NCI-H146 treated with DMSO at 0.1 percent for 48 hours (cell line): Measurements from ENCODE around the gene TLE2.
"Not testable (repeated sequence)": the region's sequence is repeated elsewhere in the genome, so short reads cannot be mapped to it uniquely, and the experiment has no call there.

ENCODE experiments used
- DNase-seq: peaks from one replicate; lab custom pipeline; 2025; ENCODE audit not compliant: unreplicated experiment; lab: John Stamatoyannopoulos, UW

TLE2 gene

DNA sequence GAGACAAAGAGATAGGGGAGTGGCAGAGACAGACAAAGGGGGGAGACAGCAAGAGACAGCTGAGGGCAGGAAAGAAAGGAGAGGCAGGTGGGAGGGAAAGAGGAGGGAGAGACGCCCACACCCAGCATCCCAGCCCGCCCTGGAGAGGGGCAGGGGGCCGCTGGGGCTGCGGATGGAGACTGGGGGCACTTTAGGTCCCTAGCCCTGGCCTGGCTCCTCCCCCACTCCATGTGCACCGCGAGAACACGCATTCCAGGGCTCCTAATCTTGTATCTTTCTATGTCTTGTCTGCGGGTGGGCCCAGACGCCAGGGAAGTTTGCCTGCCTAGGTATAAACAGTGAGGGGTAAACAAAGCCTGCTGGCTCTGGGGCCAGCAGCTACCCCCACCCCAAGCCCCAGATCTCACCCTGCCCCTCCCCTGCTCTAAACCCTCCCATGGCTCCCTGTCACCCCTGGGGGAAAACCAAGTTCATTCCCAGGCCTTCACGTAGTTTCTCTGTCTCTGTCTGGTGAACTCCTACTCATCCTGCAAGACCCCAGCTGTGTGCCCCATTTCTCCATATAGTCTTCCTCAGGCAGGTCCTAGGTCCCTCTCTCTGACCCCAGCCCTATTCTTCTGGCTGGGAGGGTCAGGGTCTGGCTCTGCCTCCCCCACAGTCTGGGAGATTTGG is 27.5 kb upstream of the TLE2 start:
- no peak for DNase-seq

DNA sequence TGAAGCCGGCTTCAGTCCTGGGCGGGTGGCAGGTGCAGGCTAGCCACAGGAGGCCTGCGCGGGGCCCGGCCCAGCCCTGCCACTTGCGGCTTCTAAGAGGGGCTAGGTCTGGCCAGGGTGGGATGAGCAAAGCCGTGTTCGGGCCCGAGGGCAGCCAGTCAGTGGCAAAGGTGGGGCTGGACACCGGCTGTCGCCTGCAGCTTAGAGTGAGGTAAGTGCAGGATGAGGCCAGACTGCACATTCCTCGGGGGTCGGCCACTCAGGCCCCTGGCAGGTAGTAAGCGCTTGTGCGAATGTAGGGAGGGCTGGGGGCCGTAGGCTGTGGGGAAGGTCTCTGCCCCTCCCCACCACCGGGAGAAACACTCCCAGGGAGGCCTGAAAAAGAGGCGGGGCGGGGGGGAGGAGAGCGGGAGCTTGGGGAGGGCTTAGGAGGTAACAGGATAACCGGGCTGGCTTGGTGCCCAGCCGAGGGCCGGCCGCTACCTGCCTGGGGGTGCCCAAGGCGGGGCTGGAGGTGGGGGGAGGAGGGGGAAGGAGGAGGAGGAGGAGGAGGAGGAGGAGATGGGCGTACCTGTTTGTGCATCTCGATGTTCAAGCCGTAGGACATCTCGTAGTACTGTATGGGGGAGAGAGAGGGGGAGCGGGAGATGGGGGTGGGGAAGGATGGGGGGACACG is 26.8 kb upstream of the TLE2 start:
- no peak for DNase-seq

GRCh38 chr19:3054972-3055740 is 26.1 kb upstream of the TLE2 start:
- DNase-seq: no peak

DNA sequence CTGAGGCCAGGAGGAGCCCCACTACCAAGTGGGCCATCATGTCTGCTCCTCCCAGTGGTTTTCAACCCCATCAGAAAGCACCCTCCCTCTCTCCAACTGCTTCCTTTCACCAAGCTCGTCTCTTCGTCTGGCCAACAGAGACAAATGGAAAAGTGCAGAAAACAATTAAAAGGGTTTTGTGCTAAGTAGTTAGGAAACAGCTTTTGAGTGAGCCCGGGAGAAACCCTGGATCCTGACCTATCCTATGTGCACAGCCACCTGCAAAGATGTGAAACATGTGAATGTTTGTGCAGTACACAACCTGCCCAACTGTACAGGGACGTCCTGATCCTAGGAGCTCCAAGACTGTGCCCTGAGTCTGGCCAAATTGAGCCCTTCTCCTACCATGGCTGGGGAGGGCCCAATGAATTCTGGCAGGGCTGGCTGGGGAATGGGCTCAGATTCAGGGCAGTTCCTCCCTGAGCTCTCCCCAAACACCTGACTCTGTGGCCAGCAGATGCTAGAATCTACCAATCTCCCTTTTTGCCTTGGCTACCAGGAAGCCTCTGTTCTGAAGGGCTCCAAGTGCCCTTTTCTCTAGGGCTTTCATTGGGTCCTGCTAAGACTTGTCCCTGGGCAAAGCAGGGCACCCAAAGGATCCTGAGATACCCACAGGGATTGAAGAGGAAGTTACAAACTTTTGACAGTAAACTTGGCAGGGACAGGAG is 25.3 kb upstream of the TLE2 start:
- DNase-seq: no peak

GRCh38 chr19:3053780-3054179 is 24.7 kb upstream of the TLE2 start:
- no peak for DNase-seq

GRCh38 chr19:3053218-3053621 is 24.1 kb upstream of the TLE2 start:
- DNase-seq: no peak

DNA sequence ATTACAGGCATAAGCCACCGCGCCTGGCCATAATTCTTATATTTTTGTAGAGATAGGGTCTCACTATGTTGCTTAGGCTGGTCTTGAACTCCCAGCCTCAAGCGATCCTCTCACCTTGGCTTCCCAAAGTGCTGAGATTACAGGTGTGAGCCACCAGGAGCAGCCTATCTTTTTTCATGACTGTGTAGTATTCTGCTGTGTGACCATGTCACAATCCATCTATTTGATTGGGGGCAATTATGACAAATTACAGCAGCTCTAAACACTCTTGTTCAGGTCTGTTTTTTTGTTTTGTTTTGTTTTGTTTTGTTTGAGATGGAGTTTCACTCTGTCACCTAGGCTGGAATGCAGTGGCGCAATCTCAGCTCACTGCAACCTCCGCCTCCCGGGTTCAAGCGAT is 20.9 kb upstream of the TLE2 start:
- DNase-seq: not testable (repeated sequence)

DNA sequence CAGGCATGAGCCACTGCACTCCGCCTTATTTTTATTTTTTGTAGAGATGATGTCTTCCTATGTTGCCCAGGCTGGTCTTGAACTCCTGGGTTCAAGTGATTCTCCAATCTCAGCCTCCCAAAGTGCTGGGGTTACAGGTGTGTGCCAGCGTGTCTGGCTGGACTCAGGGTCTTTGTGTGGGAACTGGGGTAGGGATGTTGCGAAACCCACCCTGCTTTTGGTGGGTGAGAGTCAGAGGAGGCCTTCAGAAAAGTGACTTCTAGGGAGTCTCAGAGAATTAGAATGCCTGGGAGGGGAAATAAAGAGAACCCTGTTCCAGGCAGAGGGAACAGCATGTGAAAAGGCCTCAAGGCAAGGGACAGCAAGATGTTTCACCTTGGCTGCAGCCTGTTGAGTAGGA is 20.0 kb upstream of the TLE2 start:
- no peak for DNase-seq

GRCh38 chr19:3048190-3048533 is 19.1 kb upstream of the TLE2 start:
- DNase-seq: no peak

GRCh38 chr19:3047496-3048189 is 18.6 kb upstream of the TLE2 start:
- peak; percentile 58 for DNase-seq

DNA sequence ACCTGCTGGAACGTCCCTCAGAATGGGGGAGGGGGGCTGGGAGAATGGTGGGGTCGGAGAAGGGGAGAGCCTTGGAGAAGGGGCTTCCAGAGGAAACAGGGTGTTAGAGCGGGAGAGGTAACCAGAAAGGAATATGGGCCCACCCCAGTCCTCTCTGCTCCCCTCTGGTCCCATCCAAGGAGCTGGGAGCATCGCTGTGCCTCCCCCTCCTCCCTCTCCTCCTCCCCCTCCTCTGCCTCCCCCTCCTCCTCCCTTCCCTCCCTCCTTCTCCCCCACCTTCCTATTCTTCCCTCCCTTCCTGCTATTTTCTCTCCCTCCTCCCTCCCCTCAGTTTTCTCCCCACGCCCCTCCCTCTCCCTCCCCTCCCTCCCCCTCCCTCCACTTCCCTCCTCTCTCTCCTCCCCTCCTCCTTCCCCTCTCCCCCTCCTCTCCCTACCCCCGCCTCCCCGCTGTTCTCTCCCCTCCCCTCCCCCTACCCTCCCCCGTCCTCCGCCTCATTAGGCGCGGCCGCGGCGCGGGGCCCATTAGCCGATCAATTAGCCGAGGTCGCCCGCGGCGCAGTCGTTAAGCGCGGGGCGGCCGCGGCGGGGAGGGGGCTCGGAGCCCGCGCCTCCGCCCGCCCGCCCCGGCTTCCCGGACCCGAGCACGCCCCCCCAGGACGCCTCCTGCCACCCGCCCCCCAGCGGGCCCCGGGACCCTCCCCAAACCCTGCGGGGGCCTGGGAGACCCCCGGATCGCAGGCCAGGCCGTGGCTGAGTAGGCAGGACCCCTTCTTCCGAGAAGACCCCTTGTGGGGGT is 17.8 kb upstream of the TLE2 start:
- peak; percentile 24 for DNase-seq

DNA sequence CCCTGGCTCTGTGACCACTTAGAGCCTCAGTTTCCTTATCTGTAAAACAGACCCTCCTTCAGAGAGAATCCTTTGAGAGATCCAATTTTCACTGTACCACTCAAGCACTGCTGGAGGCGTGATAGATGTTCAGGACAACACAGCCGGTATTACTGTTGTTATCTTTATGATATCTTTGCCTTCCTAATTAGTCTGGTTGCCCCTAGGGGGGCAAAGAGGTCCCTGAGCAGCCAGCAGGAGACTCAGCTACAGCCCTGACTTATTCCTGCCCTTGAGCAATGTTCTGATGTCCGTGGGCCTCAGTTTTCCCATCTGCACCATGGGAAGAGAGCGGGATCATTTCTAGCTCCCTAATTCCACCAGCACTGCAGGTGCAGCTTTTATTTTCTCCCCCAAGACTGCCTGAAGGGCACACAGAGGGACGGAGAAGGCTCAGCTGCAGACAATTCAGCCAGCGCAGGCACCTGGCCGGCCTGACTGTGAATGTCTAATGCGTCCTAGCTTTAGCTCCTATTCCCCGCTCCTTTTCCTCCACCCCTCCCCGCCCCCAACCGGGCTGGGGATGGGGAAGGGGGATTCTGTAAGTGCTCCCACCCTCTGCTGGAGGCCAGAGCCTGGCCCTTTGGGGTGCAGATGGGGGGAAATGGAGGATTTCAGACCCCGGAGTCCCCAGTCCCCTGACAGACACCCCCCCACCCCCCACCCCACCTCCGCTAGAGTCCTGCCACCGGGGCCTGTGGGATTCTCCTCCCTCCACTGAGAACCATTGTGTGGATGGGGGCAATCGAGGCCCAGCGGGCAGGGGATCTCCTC is 17.0 kb upstream of the TLE2 start:
- no peak for DNase-seq

GRCh38 chr19:3045191-3045590 is 16.1 kb upstream of the TLE2 start:
- no peak for DNase-seq

DNA sequence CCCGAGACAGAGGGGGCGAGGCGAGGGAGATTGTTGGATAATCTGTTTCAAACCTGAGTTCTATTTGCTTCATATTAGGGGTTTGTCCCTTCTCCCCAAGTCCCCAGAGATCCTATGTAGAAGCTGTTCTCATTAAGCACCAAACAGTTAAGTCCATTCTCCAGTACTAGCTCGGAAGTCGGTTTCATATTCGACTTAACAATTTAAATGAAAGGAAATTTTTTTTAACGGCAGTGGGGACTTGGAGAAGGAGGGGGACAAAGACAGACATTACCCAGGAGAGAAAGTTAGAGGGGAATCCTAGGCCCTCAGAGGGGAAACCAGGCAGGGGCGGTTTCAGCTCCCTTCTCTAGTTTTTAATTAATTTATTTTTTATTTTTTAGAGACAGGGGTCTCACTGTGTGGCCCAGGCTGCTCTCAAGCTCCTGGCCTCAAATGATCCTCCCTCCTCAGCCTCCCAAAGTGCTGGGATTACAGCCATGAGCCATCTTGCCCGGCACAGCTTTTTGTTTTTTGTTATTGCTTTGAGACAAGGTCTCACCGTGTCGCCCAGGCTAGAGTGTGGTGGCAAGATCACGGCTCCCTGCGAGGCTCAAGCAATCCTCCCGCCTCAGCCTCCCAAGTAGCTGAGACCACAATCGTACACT is 13.7 kb upstream of the TLE2 start:
- no peak for DNase-seq

GRCh38 chr19:3041761-3042620 is 12.9 kb upstream of the TLE2 start:
- DNase-seq: no peak

DNA sequence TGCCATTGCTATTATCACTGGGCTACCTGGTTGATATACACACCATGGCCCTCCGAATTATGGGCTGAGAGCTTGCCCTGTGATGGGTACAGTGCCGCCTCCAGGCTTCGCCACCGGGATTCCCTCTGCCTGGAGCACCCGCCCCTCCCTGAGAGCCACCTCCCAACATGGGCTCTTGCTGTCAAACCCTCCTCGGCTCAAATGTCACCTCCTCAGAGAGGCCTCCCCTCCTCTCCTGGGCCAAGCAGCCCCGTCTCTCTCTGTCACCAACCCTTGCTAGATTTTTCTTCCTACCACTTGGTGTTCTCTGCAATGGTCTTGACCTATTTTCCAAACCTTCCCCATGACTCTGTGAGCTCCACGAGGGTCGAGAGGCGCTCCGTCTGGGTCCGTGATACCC is 12.2 kb upstream of the TLE2 start:
- DNase-seq: no peak

- no peak for DNase-seq
Observed at GRCh38 chr19:3039641-3040077, 10.6 kb upstream of the TLE2 start.

- DNase-seq: no peak
Observed at GRCh38 chr19:3039125-3039524, 10.0 kb upstream of the TLE2 start.
